H1 (cell line): ENCODE results near the gene MLLT11. TPM values are rescaled to one million over a fixed set of nuclear protein-coding genes. Genes with fewer than 3 reads are reported as not detected.

ENCODE experiments used
- CTCF ChIA-PET: fragments of 300-600 bp; sonication (Branson Sonifier 250); formaldehyde crosslinking; loops from one replicate; lab custom pipeline; 2021; ENCODE audit not compliant: partially characterized antibody; lab: Charles Lee
- POLR2A ChIA-PET: fragments of 300-600 bp; sonication (Branson Sonifier 250); formaldehyde crosslinking; loops from one replicate; lab custom pipeline; 2021; ENCODE audit warnings: inconsistent platforms; ENCODE audit not compliant: partially characterized antibody; lab: Charles Lee
- DNase-seq, 2 experiments: peaks; one replicate each; pipeline versions ENCODE4 v3.0.0 to v3.0.0-alpha.2; 2010 to 2022; ENCODE audit warnings: low spot score in 2 of 2, low read depth in 1 of 2, mixed read lengths in 1 of 2
- FAIRE-seq: peaks from 2 replicates; lab custom pipeline; 2011; peaks lifted over from hg19 to GRCh38; lab: Jason Lieb, UNC
- H2AFZ ChIP-seq: 2 replicates; pipeline ENCODE4 v1.8.1; 2012; ENCODE audit warnings: low read length, inconsistent platforms
- H2AK5ac ChIP-seq: 2 replicates; pipeline ENCODE4 v1.6.1; 2013; ENCODE audit warnings: low read depth, low read length
- H2BK120ac ChIP-seq: replicated peaks from 2 replicates; pipeline ENCODE3; 2013; ENCODE audit warnings: low read depth, low read length, inconsistent platforms
- H2BK12ac ChIP-seq: 2 replicates; pipeline ENCODE4 v1.6.1; 2013; ENCODE audit warnings: low read depth, low read length
- H2BK15ac ChIP-seq: 2 replicates; pipeline ENCODE4 v1.6.1; 2013; ENCODE audit warnings: low read length
- H2BK20ac ChIP-seq: 2 replicates; pipeline ENCODE4 v1.6.1; 2013; ENCODE audit warnings: low read length
- H2BK5ac ChIP-seq: 2 replicates; pipeline ENCODE4 v1.6.1; 2013; ENCODE audit warnings: low read depth, low read length
- H3K14ac ChIP-seq: 2 replicates; pipeline ENCODE4 v1.6.1; 2013; ENCODE audit warnings: inconsistent platforms; ENCODE audit not compliant: insufficient read length
- H3K18ac ChIP-seq: 2 replicates; pipeline ENCODE4 v1.6.1; 2013; ENCODE audit warnings: low read length; ENCODE audit errors: extremely low read depth
- H3K23ac ChIP-seq: 2 replicates; pipeline ENCODE4 v1.6.1; 2013; ENCODE audit warnings: inconsistent platforms; ENCODE audit not compliant: insufficient read length
- H3K23me2 ChIP-seq: 2 replicates; pipeline ENCODE4 v1.6.1; 2013; ENCODE audit warnings: low read depth, low read length
- H3K27ac ChIP-seq: 2 replicates; pipeline ENCODE4 v1.6.1; 2011; ENCODE audit warnings: low read depth, low read length, inconsistent platforms
- H3K27me3 ChIP-seq, 4 experiments: replicated peaks in 1 of 4; 1 replicate in 1 of 4; 2 replicates in 3 of 4; pipeline versions ENCODE4 v1.6.1 to v1.8.1; 2011 to 2013; ENCODE audit warnings: low read length in 3 of 4, mild to moderate bottlenecking in 3 of 4, inconsistent platforms in 2 of 4, mixed read lengths in 2 of 4, moderate library complexity in 1 of 4; ENCODE audit not compliant: control insufficient read depth in 3 of 4, insufficient read depth in 3 of 4; ENCODE audit errors: extremely low read depth in 1 of 4
- H3K36me3 ChIP-seq, 4 experiments: 2 replicates each; pipeline versions ENCODE4 v1.6.1 to v1.8.1; 2011 to 2013; ENCODE audit warnings: mild to moderate bottlenecking in 4 of 4, low read length in 3 of 4, moderate library complexity in 2 of 4, control low read depth in 1 of 4, inconsistent platforms in 1 of 4; ENCODE audit not compliant: insufficient read depth in 4 of 4, control insufficient read depth in 2 of 4
- H3K4ac ChIP-seq: replicated peaks from 2 replicates; pipeline ENCODE3; 2013; ENCODE audit warnings: low read length, low read depth, mixed read lengths, inconsistent platforms; ENCODE audit not compliant: insufficient read length
- H3K4me1 ChIP-seq, 4 experiments: replicated peaks in 1 of 4; 1 replicate in 1 of 4; 2 replicates in 3 of 4; pipeline versions ENCODE4 v1.6.1 to v1.8.1; 2011 to 2013; ENCODE audit warnings: low read length in 3 of 4, inconsistent platforms in 2 of 4, mixed read lengths in 1 of 4; ENCODE audit not compliant: insufficient read depth in 4 of 4, control insufficient read depth in 3 of 4
- H3K4me2 ChIP-seq, 2 experiments: 2 replicates each; pipeline versions ENCODE4 v1.6.1 to v1.8.1; 2011 to 2013; ENCODE audit warnings: low read depth in 2 of 2, low read length in 2 of 2, control low read depth in 1 of 2, inconsistent platforms in 1 of 2, mild to moderate bottlenecking in 1 of 2; ENCODE audit not compliant: insufficient read depth in 1 of 2
- H3K4me3 ChIP-seq, 4 experiments: fragments of 200-600, 300-600 bp in 1 of 4; sonication (generic), shearing (Covaris generic), sonication (Bioruptor Twin) in 1 of 4; 2 replicates each; pipeline versions ENCODE4 v1.5.1 to v1.8.1; 2011 to 2016; ENCODE audit warnings: low read length in 4 of 4, low read depth in 3 of 4, control low read depth in 2 of 4, inconsistent platforms in 2 of 4, mild to moderate bottlenecking in 2 of 4, mixed read lengths in 1 of 4, moderate library complexity in 1 of 4; ENCODE audit not compliant: insufficient read depth in 2 of 4; ENCODE audit errors: extremely low read depth in 1 of 4
- H3K56ac ChIP-seq: replicated peaks from 2 replicates; pipeline ENCODE3; 2013; ENCODE audit warnings: low read depth, mild to moderate bottlenecking, mixed read lengths, low read length, inconsistent platforms; ENCODE audit not compliant: insufficient read length
- H3K79me1 ChIP-seq: 2 replicates; pipeline ENCODE4 v1.6.1; 2013; ENCODE audit warnings: low read depth, low read length, control low read depth
- H3K79me2 ChIP-seq, 2 experiments: 2 replicates each; pipeline versions ENCODE4 v1.6.1 to v1.8.1; 2012 to 2013; ENCODE audit warnings: low read length in 2 of 2, mild to moderate bottlenecking in 2 of 2, inconsistent platforms in 1 of 2; ENCODE audit not compliant: insufficient read depth in 2 of 2, control insufficient read depth in 1 of 2
- H3K9ac ChIP-seq, 4 experiments: replicated peaks in 1 of 4; 1 replicate in 1 of 4; 2 replicates in 3 of 4; pipeline versions ENCODE4 v1.6.1 to v1.8.1; 2011 to 2013; ENCODE audit warnings: low read depth in 3 of 4, low read length in 3 of 4, control low read depth in 2 of 4, mild to moderate bottlenecking in 2 of 4, moderate library complexity in 2 of 4, inconsistent platforms in 1 of 4; ENCODE audit errors: extremely low read depth in 1 of 4
- H3K9me3 ChIP-seq, 2 experiments: 2 replicates each; pipeline versions ENCODE4 v1.6.1 to v1.8.1; 2012 to 2013; ENCODE audit warnings: mild to moderate bottlenecking in 2 of 2, moderate library complexity in 2 of 2, control low read depth in 1 of 2, inconsistent platforms in 1 of 2, low read depth in 1 of 2, low read length in 1 of 2, mixed read lengths in 1 of 2; ENCODE audit not compliant: insufficient read depth in 2 of 2
- H4K20me1 ChIP-seq, 2 experiments: replicated peaks in 1 of 2; 2 replicates each; pipeline versions ENCODE3 to v1.8.1; 2011 to 2013; ENCODE audit warnings: inconsistent platforms in 2 of 2, low read length in 2 of 2, mild to moderate bottlenecking in 1 of 2; ENCODE audit not compliant: insufficient read depth in 2 of 2, control insufficient read depth in 1 of 2
- H4K5ac ChIP-seq: 2 replicates; pipeline ENCODE4 v1.6.1; 2013; ENCODE audit warnings: low read length, low read depth, mixed read lengths, inconsistent platforms; ENCODE audit not compliant: insufficient read length
- H4K8ac ChIP-seq: 2 replicates; pipeline ENCODE4 v1.8.0; 2013; ENCODE audit warnings: mild to moderate bottlenecking, moderate library complexity, low read length, inconsistent platforms; ENCODE audit not compliant: insufficient read depth; ENCODE audit errors: extremely low read depth
- H4K91ac ChIP-seq: replicated peaks from 2 replicates; pipeline ENCODE3; 2013; ENCODE audit warnings: low read length, mixed read lengths, inconsistent platforms; ENCODE audit not compliant: insufficient read length
- CHD1 ChIP-seq: IDR thresholded peaks from 2 replicates; pipeline ENCODE4 v1.6.1; 2012; ENCODE audit warnings: low read depth, low read length, improper control_type of control experiment
- CHD2 ChIP-seq: IDR thresholded peaks from 2 replicates; pipeline ENCODE4 v1.6.1; 2012; ENCODE audit warnings: low read length, improper control_type of control experiment
- CREB1 ChIP-seq: IDR thresholded peaks from 2 replicates; pipeline ENCODE4 v1.6.1; 2012; ENCODE audit warnings: inconsistent platforms
- CTBP2 ChIP-seq: IDR thresholded peaks from 2 replicates; pipeline ENCODE4 v1.7.0; 2011; ENCODE audit warnings: borderline replicate concordance, mild to moderate bottlenecking, moderate library complexity, mixed read lengths, low read length; ENCODE audit not compliant: insufficient read depth, insufficient read length
- E2F6 ChIP-seq: IDR thresholded peaks from 2 replicates; pipeline ENCODE4 v1.6.1; 2012; ENCODE audit warnings: inconsistent platforms
- GTF2F1 ChIP-seq: IDR thresholded peaks from 2 replicates; pipeline ENCODE4 v1.6.1; 2012; ENCODE audit warnings: low read depth, low read length, improper control_type of control experiment, borderline replicate concordance
- KDM1A ChIP-seq: fragments of 200-600, 300-600 bp; sonication (generic); IDR thresholded peaks from 2 replicates; pipeline ENCODE4 v1.7.1; 2016; ENCODE audit warnings: mild to moderate bottlenecking, low read length, borderline replicate concordance
- NRF1 ChIP-seq: IDR thresholded peaks from 2 replicates; pipeline ENCODE4 v1.6.1; 2011; ENCODE audit warnings: mild to moderate bottlenecking, low read depth, low read length, improper control_type of control experiment
- POLR2A ChIP-seq, 2 experiments: IDR thresholded peaks; 1 replicate in 1 of 2; 2 replicates in 1 of 2; pipeline ENCODE4 v1.6.1; 2011; ENCODE audit warnings: low read depth in 2 of 2, low read length in 2 of 2, mild to moderate bottlenecking in 2 of 2; ENCODE audit errors: control extremely low read depth in 1 of 2
- RFX5 ChIP-seq: IDR thresholded peaks from 2 replicates; pipeline ENCODE4 v1.6.1; 2011; ENCODE audit warnings: low read depth, low read length, improper control_type of control experiment, borderline replicate concordance
- SIRT6 ChIP-seq: IDR thresholded peaks from one replicate; pipeline ENCODE4 v1.7.1; 2012; ENCODE audit warnings: low read length, inconsistent platforms
- SP1 ChIP-seq: IDR thresholded peaks from 2 replicates; pipeline ENCODE4 v1.6.1; 2011; ENCODE audit warnings: low read depth, low read length
- USF2 ChIP-seq: IDR thresholded peaks from 2 replicates; pipeline ENCODE4 v1.6.1; 2011; ENCODE audit warnings: low read length, improper control_type of control experiment
- ZNF274 ChIP-seq: IDR thresholded peaks from 2 replicates; pipeline ENCODE4 v1.7.0; 2012; ENCODE audit warnings: low read length, borderline replicate concordance; ENCODE audit errors: extremely low read depth
- WGBS, 2 experiments: shearing (Covaris generic) in 1 of 2; methylation state at CpG; one replicate each; pipeline versions ENCODE4 v1.1.6 to v1.1.7; 2013 to 2015; ENCODE audit warnings: low lambda C conversion rate in 2 of 2, mixed read lengths in 2 of 2, inconsistent platforms in 1 of 2, low coverage in 1 of 2, missing lambda C conversion rate in 1 of 2; ENCODE audit not compliant: insufficient replicate concordance in 2 of 2, insufficient coverage in 1 of 2, insufficient read length in 1 of 2; ENCODE audit errors: extremely low coverage in 1 of 2, missing lambda C conversion rate in 1 of 2; 5-methylcytosine and 5-hydroxymethylcytosine counted together
- polyA plus RNA-seq, 7 experiments: library from polyadenylated mRNA; depleted of rRNA in 3 of 7; stranded (reverse) in 5 of 7; unstranded in 2 of 7; fragments of >200 nt in 5 of 7; fragments of 200-250 nt in 2 of 7; gene quantifications; 1 replicate in 5 of 7; 2 replicates in 1 of 7; 4 replicates in 1 of 7; pipeline versions ENCODE4 v1.2.1 to v1.2.3, GENCODE V29; 2011 to 2013; ENCODE audit warnings: missing spikeins in 2 of 7, mixed read lengths in 2 of 7
- total RNA-seq: library from RNA; stranded (reverse); fragmentation: NEBNext Ultra II Directional; extraction: Animal tissue kit (Norgen Biotek cat#: 25700); gene quantifications from 2 replicates; pipeline ENCODE4 v1.2.1, GENCODE V29; 2021

MLLT11 gene
- total and polyA plus RNA-seq, 2 of the 8 experiments (the other 6 are each of a cell fraction or from before 2014, with no cell fraction given), result 13.7 to 18.1 TPM

GRCh38 chr1:151098126-151098525, 37.9 kb downstream of the MLLT11 start:
- FAIRE-seq (no peak), DNase-seq (no peak)
- Histone ChIP-seq H3K18ac (no peak overlapping the region), H2BK15ac (no peak overlapping the region), H3K56ac (no peak overlapping the region), H4K91ac (no peak overlapping the region), H3K27ac (no peak overlapping the region), H2AK5ac (no peak overlapping the region), H3K79me1 (no peaks in the 10 kb centered on the region), H3K9me3 (no peaks in the 10 kb centered on the region), H2AFZ (no peak overlapping the region), H2BK12ac (no peak overlapping the region), H3K23ac (no peak overlapping the region), H4K5ac (no peak overlapping the region), H3K79me2 (no peaks in the 10 kb centered on the region), H3K4me1 (no peaks in the 10 kb centered on the region), H3K4me2 (no peak overlapping the region), H3K4me3 (no peak overlapping the region), H2BK20ac (no peak overlapping the region), H3K27me3 (no peaks in the 10 kb centered on the region), H2BK120ac (no peak overlapping the region), H4K8ac (no peak overlapping the region), H3K4ac (no peak overlapping the region), H3K9ac (no peak overlapping the region), H3K23me2 (no peaks in the 10 kb centered on the region), H4K20me1 (no peaks in the 10 kb centered on the region), H2BK5ac (no peak overlapping the region), H3K36me3 (no peaks in the 10 kb centered on the region), H3K14ac (no peak overlapping the region)
- CTCF ChIA-PET, result interaction anchor here (1.3 to 15.7 kb wide), 8 partner anchors 9 to 59 kb away, joined by 4 to 285 read pairs (median 22); partner anchors contain the start of genes CDC42SE1, GABPB2, MLLT11 and TNFAIP8L2
- WGBS, 2 experiments, result 78% methylated on average over 1 of the region's 1 CpG; no CpG with 5 or more reads in 1 of the 2 experiments
- POLR2A ChIA-PET, result interaction anchor here (1.2 to 1.4 kb wide), 3 partner anchors 35 to 67 kb away, joined by 3 to 4 read pairs (median 4); partner anchors contain the start of gene TNFAIP8L2
- no peak for TF ChIP-seq GTF2F1
- TF ChIP-seq CTBP2, result no peak
- TF ChIP-seq USF2, result no peak
- no peak for TF ChIP-seq NRF1
- no peak for TF ChIP-seq E2F6
- TF ChIP-seq CREB1, result no peak
- TF ChIP-seq CHD1, result no peak
- no peak for TF ChIP-seq SP1
- TF ChIP-seq SIRT6, result no peak
- TF ChIP-seq CHD2, result no peak
- no peak for TF ChIP-seq RFX5
- no peak for TF ChIP-seq KDM1A
- no peak for TF ChIP-seq ZNF274
- no peak for TF ChIP-seq POLR2A (IDR thresholded peaks at IDR 0.05; ENCODE audit: control extremely low read depth in 1 of 2, low read depth in 2 of 2, low read length in 2 of 2)
